GM18907 (cell line): ENCODE results near the gene RPL36.
"Not testable (repeated sequence)": the region's sequence is repeated elsewhere in the genome, so short reads cannot be mapped to it uniquely, and the experiment has no call there.

Experiments used
- ATAC-seq: cut with Tn5 transposase; IDR thresholded peaks from one replicate; pipeline ENCODE4 v1.9.1; 2021; ENCODE audit warnings: mild to moderate bottlenecking, moderate library complexity; ENCODE audit not compliant: unreplicated experiment

Gene RPL36

GRCh38 chr19:5703819-5704818 is 14.0 kb downstream of the RPL36 start:
- ATAC-seq, result no peak

DNA sequence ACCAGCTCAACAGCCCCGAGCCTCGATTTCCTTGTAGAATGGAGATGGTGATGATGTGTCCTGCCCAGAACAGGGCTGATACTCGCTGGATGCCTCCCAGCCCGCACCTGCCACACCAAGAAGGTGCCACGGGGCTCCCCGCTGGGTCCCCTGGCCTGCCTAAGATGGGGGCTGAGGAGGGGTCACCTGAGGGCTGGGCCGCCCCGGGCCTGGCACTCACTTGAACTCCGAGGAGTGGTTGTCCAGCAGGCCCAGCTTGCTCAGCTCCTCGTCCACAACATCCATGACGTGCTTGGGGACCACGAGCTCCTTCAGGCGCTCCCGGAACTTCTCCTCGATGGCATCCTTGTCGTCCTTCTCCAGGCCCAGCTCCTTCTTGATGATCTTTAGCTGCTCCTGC is 15.5 kb downstream of the RPL36 start:
- ATAC-seq, result no peak

DNA sequence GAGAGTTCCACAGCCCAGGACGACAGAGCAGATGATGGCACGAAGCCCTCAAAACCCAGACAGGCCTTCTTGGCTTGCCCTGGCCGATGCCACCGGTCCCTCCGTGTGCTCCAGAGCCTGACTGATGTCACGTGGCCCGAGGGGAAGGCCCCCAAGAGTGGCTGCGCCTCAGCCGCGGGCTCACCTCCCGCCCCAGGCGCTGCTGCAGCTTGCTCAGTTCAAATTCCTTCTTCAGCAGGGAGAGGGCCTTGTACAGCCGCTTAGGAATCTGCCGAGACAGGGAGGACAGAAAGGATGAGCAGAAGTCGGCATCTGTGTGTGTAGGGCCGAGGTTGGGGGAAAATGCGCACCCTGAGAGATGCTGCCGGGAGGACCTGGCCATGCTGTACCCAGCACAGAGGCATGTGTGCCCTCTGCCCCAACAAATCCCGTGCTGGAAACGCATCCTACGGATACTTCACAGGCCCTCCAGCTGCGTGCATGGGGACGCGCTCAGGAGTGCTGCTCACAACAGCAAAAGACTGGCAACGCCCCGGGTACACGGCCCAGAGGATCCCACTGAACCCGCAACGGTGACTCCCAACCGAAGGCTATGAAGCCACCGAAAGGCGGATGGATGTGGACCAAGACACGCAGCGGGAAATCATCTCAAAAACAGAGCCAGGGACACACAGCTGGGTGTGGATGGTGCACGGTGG is 16.9 kb downstream of the RPL36 start:
- no peak for ATAC-seq

GRCh38 chr19:5707576-5708575 is 17.8 kb downstream of the RPL36 start:
- ATAC-seq, result no peak

- ATAC-seq, result no peak
Measured at GRCh38 chr19:5711025-5711424, 20.9 kb downstream of the RPL36 start.

GRCh38 chr19:5711713-5712161 is 21.6 kb downstream of the RPL36 start:
- no peak for ATAC-seq

DNA sequence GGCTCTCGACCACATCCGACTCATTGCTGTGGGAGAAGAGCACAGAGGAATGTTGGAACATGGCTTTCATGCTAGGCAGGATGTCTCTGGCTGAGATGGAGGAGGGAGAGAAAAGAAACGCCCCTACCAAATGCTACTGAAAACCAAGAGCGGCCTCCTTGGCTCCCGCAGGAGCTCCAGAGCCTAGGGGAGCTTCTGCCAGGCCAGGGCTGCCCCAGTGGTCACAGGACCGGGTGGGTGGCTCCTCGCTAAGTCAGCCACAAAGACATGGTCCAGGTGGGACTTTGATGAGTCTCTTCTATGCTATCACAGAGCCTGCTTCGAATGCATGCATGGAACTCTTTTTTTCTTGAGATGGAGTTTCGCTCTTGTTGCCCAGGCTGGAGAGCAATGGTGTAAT is 23.1 kb downstream of the RPL36 start:
- ATAC-seq, result no peak

GRCh38 chr19:5714816-5715215 is 24.7 kb downstream of the RPL36 start:
- ATAC-seq, result no peak

- ATAC-seq, result no peak
Measured at GRCh38 chr19:5717215-5717935, 27.3 kb downstream of the RPL36 start.

- ATAC-seq, result no peak
Measured at GRCh38 chr19:5718037-5718578, 28.0 kb downstream of the RPL36 start.

- no peak for ATAC-seq
Measured at GRCh38 chr19:5718579-5719273, 28.6 kb downstream of the RPL36 start.

- no peak for ATAC-seq
Measured at GRCh38 chr19:5719274-5719960, 29.3 kb downstream of the RPL36 start.

DNA sequence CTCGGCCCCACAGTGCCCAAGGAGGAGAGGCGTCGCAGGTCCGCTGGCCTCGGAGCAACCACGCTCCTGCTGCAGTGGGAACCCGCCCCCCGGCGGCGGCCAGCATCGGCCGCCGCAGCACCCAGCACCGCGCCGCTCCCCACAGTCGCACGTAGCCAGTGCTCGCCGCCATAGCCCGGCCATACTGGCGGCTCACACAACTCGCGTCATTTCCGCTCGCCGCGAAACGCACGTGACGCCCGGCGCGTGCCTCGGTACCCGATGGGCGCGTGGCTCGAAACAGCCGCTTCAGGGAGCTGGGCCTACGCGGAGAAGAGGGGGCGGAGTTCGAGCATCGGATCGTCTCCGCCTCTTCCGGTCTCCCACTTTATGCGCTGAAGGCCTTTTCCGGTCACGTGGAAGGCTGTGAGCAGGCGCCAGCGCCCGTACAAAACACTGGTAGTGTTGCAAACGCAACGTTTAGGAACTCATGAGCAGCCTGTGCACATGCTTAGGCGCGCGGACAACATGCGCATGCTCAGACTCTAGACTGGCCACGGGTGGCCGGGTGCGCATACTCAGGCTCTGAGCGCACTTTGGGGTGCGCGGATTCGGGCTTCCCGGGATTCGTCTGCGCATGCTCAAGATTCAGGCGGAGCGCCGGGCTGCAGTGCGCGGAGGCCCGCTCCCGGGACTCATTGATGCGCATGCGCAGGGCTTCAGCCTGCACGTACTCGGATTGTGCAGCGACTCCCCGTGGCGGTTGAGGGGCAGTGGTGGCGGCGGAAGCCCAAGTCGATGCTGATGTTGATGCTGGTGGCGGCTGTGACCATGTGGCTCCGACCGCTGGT is 30.1 kb downstream of the RPL36 start, which contains the start of the genes CATSPERD and LONP1:
Gene CATSPERD (plus strand): TSS at position 677 of the 830 bp plus-strand sequence. CDS start 101 bp downstream, at position 778.
Gene LONP1 (minus strand): TSS at position 186 of the 830 bp plus-strand sequence. CDS start 14 bp downstream, at position 172.
- ATAC-seq, result peak; percentile 87

DNA sequence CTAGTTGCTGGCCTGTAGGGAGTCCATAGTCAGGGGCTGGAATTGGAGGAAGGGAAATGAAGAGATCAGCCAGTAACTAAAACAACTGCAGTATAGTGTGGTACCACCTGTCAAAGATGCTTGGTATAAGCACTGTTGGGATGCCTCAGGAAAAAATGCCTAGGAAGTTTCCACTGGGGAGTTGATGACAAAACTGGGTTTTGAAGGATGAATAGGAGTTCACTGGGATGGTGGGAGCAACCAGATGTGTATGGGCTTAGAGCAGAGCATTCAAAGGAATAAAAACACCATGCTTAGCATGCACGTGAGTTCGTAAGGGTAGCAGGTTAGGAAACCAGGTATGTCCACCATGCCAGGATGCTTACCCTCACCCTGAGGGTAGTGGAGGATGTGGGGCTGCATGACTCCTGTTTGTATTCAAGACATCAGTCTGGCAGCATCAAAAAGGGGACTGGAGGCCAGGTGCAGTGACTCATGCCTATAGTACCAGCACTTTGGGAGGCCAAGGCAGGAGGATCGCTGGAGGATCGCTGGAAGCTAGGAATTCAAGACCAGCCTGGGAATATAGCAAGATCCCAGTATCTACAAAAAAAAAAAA is 37.5 kb downstream of the RPL36 start:
- no peak for ATAC-seq

- not testable (repeated sequence) for ATAC-seq
Measured at GRCh38 chr19:5733172-5733571, 43.1 kb downstream of the RPL36 start.

DNA sequence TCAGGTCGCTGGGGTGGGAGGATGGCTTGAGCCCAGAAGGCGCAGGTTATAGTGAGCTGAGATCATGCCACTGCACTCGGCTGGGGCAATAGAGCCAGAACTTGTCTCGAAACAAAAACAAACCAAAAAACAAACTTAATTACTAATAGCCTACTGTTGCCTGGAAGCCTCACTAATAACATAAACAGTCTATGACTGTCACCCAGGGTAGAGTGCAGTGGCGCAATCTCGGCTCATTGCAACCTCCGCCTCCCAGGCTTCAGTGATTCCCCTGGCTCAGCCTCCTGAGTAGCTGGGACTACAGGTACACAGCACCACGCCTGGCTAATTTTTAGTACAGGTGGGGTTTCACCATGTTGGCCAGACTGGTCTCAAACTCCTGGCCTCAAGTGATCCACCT is 48.3 kb downstream of the RPL36 start:
- no peak for ATAC-seq
